HG03095 (cell line): Measurements from ENCODE around the gene LDAH.
"Not testable (repeated sequence)": the region's sequence is repeated elsewhere in the genome, so short reads cannot be mapped to it uniquely, and the experiment has no call there.

Source experiments
- ATAC-seq: cut with Tn5 transposase; IDR thresholded peaks from one replicate; pipeline ENCODE4 v1.9.1; 2021; ENCODE audit warnings: moderate library complexity; ENCODE audit not compliant: unreplicated experiment

Gene LDAH

DNA sequence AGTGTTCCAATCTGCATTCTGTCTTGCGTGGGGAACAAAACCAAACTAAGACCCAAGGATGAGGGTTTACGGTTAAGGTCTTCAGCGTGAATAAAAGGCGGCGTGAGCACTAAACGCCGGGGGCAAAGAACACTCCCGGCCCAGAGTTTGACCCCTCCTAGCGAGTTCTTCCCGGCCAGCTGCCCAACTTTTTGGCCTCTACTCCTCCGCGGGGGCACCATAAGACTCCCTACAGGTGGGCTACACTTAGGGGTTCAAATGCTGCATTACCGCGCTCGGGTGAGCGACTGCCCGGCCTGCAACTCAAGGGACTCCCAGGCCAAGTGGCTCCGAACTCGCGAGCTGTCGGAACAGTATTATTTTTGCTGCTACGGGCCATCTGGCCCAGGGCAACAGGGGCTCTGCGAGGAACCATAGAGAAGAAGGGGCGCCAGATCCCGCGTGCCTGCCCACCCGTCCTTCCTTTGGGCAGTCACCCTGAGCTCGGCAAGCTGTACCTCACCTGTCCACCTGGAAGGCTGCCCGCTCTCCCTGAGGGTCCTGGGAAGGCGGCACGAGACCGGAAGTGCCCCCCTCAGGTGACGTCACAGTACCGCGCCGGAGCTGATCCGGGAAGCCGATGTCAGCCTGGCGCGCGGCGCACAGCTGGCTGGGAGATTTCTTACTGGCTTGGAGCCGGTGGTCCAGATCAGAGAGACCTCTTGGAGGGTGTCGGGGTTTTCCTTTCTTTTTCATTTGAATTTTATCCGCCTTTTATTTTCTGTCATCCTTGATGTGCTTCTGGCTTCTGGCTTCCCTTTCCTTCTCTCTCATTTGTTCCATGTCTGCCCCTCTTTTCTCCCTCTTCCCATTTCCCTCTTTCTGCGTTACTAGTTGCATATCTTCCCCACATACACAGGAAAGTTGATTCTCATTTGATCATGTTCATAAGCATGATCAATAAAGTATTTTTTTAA is at the start of gene LDAH:
Gene LDAH, minus strand, starts transcription at position 567 of the 956 bp plus-strand sequence. CDS start 21,638 bp downstream, outside the sequence.
- ATAC-seq: peak; percentile 82

DNA sequence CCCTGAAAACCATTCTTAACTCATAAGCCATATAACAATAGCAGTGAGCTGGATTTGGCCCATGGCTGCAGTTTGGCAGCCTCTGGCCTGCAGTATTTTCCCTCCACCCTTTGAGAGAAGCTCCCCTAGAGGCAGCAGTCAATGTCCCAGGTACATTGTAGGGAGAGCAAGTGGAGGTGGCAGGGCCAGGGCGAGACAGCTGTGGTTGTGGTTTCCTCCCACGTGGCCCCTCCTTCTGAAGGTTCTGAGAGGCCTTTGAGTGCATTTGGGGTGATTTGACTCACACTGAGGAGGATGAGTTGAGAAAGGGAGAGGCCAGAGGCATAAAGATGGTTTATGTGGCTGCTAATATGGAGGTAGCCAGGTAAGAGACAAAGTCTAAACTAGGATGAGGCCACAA is 45.5 kb upstream of the LDAH start:
- peak; percentile 100 for ATAC-seq

DNA sequence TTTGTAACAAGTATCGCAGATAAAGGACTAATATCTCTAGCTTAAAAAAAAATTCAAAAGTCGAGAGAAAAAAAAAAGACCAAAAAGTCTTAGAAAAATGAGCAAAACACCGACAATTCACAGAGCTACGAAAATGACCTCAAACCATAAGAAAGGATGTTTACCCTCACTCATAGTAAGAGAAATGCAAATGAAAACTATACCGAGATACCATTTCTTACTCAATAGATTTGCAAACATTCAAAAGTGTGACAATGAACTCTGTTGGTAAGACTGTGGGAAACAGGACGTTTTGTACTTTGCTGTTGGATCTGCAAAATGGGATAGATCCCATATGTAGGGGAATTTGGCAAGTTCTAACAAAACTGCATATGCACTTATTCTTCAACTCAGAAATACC is 39.9 kb upstream of the LDAH start:
- ATAC-seq: no peak

DNA sequence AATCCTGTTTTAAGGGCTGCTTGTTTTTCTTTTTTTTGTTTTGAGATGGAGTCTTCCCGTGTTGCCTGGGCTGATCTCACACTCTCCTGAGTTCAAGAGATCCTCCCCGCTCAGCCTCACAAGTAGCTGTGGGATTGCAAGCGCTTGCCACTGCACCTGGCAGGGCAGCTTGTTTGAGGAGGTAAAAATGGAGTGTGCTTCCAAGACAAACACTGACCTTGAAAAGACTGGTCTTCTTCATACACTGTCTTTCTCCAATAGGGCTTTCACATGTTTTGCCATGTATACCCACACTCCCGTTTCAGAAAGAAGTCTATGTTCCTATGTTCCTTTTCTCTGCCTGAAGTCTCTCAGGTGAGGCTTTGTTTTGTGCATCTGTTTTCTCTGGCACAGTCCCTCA is 32.6 kb upstream of the LDAH start:
- ATAC-seq: no peak

DNA sequence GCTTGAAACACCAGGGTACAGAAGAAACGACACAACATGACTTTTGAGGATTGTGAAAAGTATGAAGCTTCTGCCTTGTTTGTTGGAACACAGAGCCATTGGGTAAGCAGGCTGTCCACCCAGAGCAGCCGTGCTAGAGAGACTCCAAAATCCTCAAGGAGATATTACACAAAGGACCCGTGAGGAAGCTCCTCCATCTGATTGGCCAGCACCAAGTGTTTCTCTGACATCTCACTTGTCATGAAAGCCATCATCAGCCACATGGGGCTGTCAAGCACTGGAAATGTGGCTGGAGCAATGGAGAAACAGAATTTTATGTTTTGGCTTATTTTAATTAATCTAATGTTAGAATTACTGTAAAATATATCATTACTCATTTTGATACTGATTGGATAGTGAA is 29.8 kb upstream of the LDAH start:
- ATAC-seq: no peak

DNA sequence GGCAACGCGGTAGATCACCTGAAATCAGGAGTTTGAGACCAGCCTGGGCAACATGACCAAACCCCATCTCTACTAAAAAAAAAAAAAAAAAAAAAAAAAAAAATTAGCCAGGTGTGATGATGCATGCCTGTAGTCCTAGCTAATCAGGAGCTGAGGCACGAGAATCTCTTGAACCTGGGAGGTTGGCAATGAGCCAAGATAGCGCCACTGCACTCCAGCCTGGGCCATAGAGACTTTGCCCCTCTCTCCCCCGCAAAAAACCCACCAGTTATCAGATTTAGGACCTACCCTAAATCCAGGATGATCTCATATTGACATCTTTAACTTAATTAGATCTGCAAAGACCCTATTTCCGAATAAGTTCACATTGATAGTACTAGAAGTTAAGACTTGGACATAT is 29.2 kb upstream of the LDAH start:
- ATAC-seq: no peak

DNA sequence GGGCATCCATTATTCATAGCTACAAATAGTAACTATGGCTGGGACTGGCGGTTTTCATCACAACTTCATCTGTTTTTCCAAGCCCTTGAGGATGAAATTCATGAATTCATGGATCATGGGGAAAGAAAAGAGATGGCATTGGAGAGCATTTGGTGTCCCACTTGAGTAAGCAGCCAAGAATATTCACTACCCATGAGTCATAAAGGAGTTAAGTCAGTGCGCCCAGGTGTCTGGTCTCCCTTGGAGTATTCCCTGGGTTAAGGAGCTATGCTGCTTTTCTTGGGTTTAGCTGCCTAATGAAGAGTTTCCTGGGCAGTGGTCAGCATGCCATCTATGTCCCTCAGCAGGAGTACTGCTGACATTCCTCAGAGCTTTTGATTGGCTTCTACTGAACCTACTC is 21.3 kb upstream of the LDAH start:
- ATAC-seq: no peak

DNA sequence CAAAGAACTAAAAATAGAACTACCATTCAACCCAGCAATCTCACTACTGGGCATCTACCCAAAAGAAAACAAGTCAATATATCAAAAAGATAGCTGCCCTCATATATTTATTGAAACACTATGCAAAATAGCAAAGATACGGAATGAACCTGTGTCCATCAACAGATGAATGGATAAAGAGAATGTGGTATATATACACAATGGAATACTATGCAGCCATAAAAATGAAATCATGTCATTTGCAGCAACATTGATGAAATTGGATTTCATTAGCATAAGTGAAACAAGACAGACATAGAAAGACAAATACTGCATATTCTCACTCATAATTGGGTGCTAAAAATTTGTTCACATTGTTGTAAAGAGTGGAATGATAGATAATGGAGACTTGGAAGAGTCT is 16.2 kb upstream of the LDAH start:
- no peak for ATAC-seq

DNA sequence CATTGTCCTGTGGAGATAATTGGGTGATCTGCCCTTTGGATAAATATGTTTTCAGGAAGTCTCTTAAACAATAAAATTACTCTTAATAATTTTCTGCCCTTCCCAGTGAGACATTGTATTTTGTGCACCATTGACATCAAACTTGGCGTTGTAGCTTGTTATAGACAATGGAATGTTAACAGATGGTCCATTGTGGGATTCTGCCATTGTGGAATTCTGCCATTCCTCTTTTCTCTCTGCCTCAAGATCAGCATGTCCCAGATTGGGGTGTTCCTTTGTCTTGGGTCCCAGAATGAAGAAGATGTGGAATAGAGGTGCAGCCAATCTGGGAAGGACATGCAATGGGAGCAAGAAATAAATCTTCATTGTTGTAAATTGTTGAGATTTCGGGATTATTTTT is 15.1 kb upstream of the LDAH start:
- ATAC-seq: no peak

DNA sequence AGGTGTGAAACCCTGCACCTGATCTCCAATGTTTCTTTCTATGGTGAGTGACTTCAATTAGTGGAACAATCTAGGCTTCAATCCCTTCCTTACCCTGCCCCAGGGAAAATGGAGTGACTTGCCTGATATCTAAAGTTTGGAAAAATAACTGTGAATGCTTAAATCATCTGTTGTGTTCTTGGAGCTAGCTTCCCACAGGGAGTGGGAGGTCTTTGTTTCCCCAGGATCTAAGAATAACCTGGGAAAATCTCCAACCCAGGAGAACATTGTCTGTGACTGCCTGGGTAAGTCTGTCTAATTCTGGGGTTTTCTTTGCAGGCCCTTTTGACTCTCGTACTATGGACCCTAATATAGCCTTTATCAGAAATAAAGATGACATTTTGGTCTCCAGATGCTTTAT is 13.6 kb upstream of the LDAH start:
- no peak for ATAC-seq

DNA sequence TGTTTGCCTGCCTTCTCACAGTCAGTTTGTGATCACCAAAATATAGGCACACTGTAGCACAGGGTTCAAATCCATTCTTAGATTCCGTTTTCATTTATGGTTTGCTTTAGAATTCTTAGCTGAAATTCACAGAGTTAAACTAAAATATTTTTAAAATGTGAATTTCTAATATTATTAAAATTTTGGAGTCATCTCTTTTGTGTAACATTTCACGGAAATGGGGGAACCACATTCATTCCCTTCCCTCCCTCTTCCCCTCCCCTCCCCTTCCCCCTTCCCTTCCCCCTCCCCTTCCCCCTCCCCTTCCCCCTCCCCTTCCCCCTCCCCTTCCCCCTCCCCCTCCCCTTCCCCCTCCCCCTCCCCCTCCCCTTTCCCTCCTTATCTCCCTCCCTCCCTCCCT is 11.4 kb upstream of the LDAH start:
- ATAC-seq: no peak

DNA sequence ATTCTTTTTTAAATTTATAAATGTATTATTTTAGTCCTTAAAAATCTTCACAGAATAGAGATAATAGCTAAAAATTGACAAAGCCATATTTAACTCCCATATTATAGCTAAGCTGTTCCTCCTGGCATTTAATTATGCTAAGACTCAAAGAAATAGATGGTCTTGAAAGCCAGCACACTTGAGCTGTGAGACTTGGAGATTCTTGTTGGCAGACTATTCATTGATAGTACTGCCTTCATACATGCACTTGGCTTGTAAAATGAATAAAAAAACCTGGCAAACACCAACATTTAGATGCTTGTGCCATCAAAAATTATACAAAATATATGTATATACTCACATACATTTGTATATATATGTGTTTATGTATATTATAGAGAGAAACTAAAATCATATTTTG is 9.7 kb upstream of the LDAH start:
- no peak for ATAC-seq

DNA sequence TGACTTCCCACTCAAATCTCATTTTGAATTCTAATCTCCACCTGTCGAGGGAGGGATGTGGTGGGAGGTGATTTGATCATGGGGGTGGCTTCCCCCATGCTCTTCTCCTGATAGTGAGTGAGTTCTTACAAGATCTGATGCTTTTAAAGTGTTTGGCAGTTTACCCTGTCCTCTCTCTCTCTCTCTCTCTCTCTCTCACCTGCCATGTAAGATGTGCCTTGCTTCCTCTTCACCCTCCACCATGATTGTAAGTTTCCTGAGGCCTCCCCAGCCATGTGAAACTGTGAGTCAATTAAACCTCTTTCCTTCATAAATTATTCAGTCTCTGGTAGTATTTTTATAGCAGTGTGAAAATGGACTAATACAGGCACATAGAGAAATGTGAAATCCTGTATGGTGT is 7.0 kb upstream of the LDAH start:
- no peak for ATAC-seq

DNA sequence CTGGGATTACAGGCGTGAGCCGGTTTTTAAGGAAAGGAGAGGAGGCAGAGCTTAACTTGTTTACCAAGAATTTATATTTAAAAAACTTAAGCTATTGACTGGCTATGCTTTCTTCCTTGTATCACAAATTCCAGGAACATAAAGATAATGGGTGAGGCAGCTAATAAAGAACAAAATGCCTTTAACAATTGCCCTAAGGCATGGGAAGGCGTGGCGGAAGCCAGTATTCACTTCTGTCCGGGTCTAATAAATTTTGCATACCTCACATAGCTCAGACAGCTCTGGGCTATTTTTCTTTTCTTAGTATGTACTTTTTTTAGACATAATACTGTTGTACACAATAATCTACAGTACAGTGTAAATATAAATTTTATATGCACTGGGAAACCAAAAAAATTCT is 1.0 kb upstream of the LDAH start:
- no peak for ATAC-seq

DNA sequence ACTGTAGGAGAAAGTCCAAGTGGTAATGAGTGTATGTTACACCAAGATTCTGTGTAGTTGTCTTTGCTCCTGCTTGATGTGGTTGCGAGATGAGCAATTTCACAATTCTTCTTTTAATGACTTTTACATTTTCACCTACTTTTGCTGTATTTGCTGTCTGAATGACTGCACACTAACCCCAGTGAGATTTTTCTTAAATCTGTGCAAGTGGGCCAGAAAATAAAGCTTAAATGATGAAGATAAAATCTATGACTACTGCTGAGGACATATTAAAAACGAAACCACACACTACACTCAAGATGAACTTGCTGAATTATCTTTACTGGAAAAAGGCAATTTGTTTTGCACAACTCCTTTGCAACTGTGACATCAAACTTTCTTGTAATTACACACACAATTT is 4.1 kb downstream of the LDAH start:
- no peak for ATAC-seq

DNA sequence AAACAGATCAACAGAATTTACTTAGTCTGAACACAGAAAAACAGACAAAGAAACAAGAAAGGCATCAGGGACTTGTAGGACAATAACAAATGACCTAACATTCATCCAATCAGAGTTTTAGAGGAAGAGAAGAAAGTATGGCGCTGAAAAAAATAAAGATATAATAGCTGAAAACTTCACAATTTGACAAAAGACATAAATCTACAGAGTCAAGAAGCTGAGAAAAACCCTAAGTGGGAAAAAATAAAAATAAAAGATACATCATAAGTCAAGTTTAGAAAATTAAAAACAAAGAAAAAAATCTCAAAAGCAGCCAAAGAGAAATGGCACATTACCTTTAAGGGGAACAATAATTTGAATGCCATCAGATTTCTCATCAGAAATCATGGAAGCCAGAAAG is 7.7 kb downstream of the LDAH start:
- ATAC-seq: no peak

DNA sequence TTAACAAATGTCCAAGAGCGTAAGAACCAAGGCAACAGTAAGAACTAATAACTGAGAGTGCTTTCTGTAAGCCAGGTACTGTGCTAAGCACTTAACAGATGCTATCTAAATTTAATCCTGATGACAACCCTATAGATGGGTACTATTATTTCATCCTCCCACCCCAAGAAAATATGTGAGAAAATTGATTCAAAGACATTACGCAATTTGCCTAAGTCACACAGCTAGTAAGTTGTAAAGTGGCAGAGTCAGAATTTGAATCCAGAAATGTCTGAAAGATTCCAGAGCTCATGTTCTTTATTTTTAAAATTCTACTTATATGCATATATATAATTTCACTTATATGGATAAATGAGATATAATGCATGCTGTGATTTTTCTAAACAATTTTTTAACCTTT is 10.1 kb downstream of the LDAH start:
- no peak for ATAC-seq

DNA sequence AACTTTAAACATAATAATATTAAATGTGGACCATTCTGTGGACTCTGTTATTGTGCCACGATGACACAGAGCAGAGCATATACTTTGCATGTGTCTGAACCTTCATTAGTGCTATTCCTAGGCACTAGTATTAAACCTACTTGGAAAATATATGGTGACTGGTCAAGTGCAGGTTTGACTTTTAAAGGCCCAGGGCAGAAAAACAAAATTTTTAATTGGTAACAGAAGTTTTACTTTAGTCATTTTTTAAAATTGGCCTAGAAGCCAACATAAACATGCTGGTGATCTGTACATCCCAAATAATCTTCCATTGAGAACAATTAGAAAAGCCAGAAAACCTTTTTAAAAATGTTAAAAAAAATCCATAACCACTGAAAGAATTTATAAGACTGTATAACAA is 16.6 kb downstream of the LDAH start:
- no peak for ATAC-seq

DNA sequence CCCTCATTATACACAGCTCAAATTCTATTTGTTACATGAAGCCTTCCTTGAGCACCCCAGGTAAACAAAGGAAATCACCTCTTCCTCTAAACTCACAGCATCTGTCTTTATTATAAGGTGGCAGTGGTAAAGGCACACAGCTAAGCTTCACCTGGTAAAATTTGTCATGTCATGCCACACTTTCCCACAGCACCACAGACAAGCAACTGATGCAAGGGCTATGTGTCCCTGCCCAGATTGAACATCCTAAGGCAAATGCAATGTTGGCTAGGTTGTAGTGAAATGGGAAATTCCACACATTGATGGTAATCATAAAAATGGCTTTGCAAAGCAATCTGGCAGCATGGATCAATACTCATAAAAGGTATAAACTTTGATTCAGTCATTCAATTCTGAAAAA is 18.9 kb downstream of the LDAH start:
- ATAC-seq: no peak

DNA sequence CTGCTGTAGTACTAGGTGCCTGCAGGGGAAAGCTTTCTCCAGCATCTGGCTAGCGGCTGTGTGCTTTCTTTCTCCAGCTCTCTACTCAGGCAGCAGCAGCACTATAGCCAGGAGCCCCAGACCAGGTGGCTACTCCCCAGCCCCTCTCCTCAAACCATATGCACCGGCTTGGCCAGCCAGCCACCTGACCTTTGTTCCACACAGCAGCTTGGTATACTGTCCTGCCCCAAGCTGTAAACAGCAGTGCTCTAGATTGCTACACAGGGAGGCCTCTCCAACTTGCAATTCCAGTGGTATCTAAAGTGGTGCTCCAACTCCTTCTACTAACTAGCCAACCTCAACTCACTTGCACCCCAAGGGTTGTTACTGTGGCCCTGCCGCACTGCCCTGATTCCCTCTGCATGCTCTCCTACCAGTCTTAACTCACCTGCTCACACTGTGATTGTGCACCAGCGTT is 19.6 kb downstream of the LDAH start:
- no peak for ATAC-seq

DNA sequence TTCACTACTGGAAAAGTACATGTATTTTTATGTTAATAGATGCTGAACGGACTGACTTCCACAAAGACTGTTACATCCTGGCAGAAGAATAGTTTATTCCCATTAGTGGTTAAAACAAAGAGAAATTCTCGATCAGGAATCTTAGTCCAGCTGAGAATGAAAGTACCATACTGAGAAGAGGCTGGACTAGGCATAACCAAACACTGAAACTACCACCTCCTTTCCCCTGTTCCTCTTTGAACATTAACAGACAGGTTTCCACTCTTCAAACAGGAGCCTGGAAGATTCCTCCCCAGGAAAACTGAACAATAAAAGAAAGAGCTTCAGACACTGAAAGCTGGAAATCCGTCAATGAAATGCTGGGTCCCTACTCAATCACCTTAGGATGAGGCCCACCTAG is 25.8 kb downstream of the LDAH start:
- ATAC-seq: peak; percentile 44

DNA sequence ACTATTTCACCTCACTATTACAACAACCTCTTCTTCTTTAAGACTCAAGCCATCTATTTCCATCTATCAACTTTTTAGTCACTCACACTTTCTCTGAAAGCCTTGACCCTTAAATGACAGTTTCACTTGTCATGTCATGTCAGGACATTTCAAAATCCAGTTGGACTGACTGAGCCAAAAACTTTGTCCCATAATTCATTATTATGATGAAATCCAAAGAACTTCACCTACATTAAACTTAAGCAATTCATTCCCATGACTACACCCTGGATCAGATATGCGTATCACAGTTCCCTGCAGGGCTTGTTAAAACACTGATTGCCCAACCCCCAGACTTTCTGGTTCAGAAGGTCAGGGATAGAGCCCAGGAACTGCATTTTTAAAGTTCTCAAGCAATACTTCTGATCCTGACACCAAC is 26.5 kb downstream of the LDAH start:
- ATAC-seq: peak; percentile 53

DNA sequence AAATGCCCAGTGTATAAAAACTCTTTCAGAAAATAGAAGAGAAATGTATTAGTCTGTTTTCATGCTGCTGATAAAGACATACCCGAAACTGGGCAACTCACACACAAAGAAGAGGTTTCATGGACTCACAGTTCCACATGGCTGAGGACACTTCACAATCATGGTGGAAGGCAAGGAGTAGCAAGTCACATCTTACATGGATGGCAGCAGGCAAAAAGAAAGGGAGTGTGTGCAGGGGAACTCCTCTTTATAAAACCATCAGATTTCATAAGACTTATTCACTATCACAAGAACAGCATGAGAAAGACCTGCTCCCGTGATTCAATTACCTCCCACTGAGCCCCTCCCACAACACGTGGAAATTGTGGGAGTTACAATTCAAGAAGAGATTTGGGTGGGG is 29.0 kb downstream of the LDAH start:
- not testable (repeated sequence) for ATAC-seq
